Caco-2 (cell line): ENCODE data around the gene FARS2. TPM values are rescaled to one million over a fixed set of nuclear protein-coding genes. Genes with fewer than 3 reads are reported as not detected.

Source experiments
- BruUV-seq: library from RNA; stranded (reverse); fragments of 400-500 nt; replicated peaks from 2 replicates; lab custom pipeline; 2021; lab: Mats Ljungman, UMichigan
- CTCF ChIA-PET: fragments of 300-600 bp; sonication (Branson Sonifier 250); formaldehyde crosslinking; loops from one replicate; lab custom pipeline; 2022; ENCODE audit warnings: antibody characterized with exemption; lab: Charles Lee
- POLR2A ChIA-PET: fragments of 300-600 bp; sonication (Branson Sonifier 250); formaldehyde crosslinking; loops from one replicate; lab custom pipeline; 2022; ENCODE audit warnings: antibody characterized with exemption; lab: Charles Lee
- DNase-seq, 2 experiments: peaks; one replicate each; pipeline versions ENCODE4 v3.0.0 to v3.0.0-alpha.2; 2020 to 2022
- H3K27me3 ChIP-seq: replicated peaks from 2 replicates; pipeline ENCODE4 v1.6.0; 2011; ENCODE audit warnings: low read length; ENCODE audit not compliant: control insufficient read depth, insufficient read depth
- H3K36me3 ChIP-seq: 2 replicates; pipeline ENCODE4 v1.5.1; 2011; ENCODE audit warnings: low read length; ENCODE audit not compliant: control insufficient read depth, insufficient read depth
- H3K4me1 ChIP-seq: fragments of 250-450 bp; sonication (Bioruptor Pico); 2 replicates; pipeline ENCODE4 v1.5.1; 2020; ENCODE audit warnings: mild to moderate bottlenecking
- H3K4me3 ChIP-seq: 2 replicates; pipeline ENCODE4 v1.5.1; 2011; ENCODE audit warnings: low read depth, mild to moderate bottlenecking, control low read depth, low read length
- H3K9me3 ChIP-seq: fragments of 250-450 bp; sonication (Bioruptor Pico); 2 replicates; pipeline ENCODE4 v1.5.1; 2020; ENCODE audit warnings: mild to moderate bottlenecking, moderate library complexity
- H3K27ac Mint-ChIP-seq: one replicate; pipeline ENCODE4 v1.8.0; 2022; ENCODE audit warnings: mixed read lengths; ENCODE audit not compliant: unreplicated experiment
- H3K27me3 Mint-ChIP-seq: one replicate; pipeline ENCODE4 v1.8.0; 2022; ENCODE audit warnings: mixed read lengths; ENCODE audit not compliant: insufficient read depth, unreplicated experiment
- H3K36me3 Mint-ChIP-seq: one replicate; pipeline ENCODE4 v1.8.0; 2022; ENCODE audit warnings: mild to moderate bottlenecking, mixed read lengths; ENCODE audit not compliant: insufficient read depth, unreplicated experiment
- H3K4me1 Mint-ChIP-seq: one replicate; pipeline ENCODE4 v1.8.0; 2022; ENCODE audit warnings: low read depth, mixed read lengths; ENCODE audit not compliant: unreplicated experiment
- H3K4me3 Mint-ChIP-seq: one replicate; pipeline ENCODE4 v1.8.0; 2022; ENCODE audit warnings: mild to moderate bottlenecking, moderate library complexity, mixed read lengths; ENCODE audit not compliant: unreplicated experiment
- H3K9me3 Mint-ChIP-seq: one replicate; pipeline ENCODE4 v1.8.0; 2022; ENCODE audit warnings: mixed read lengths; ENCODE audit not compliant: unreplicated experiment
- CTCF ChIP-seq, 2 experiments: fragments of 200-600 bp in 1 of 2; IDR thresholded peaks; 1 replicate in 1 of 2; 2 replicates in 1 of 2; pipeline versions ENCODE4 v1.5.1 to v1.8.0; 2011 to 2022; ENCODE audit warnings: antibody characterized with exemption in 1 of 2, control low read depth in 1 of 2, inconsistent platforms in 1 of 2, low read depth in 1 of 2, low read length in 1 of 2, mild to moderate bottlenecking in 1 of 2, moderate library complexity in 1 of 2; ENCODE audit not compliant: insufficient read depth in 1 of 2, severe bottlenecking in 1 of 2, unreplicated experiment in 1 of 2
- intact Hi-C: fragments of 100-400 bp; cut with micrococcal nuclease; formaldehyde crosslinking; loops from one replicate; pipeline ENCODE4 v1.10.0; 2022; ENCODE audit not compliant: unreplicated experiment
- total RNA-seq: library from RNA; stranded (reverse); gene quantifications from 2 replicates; pipeline ENCODE4 v1.2.3, GENCODE V29; 2022

The FARS2 gene
- total RNA-seq, 1 experiment from 2014 or later: 15.4 TPM

GRCh38 chr6:5351552-5352210, 90.4 kb downstream of the FARS2 start:
- intact Hi-C loops: no loop called here
- no peaks in the 10 kb centered on the region for H3K27me3 ChIP-seq
- Mint-ChIP-seq H3K4me1 (no peaks in the 10 kb centered on the region), H3K27ac (no peak overlapping the region), H3K4me3 (no peak overlapping the region), H3K36me3 (peaks cover 6% of the 10 kb centered on the region), H3K9me3 (no peaks in the 10 kb centered on the region), H3K27me3 (no peaks in the 10 kb centered on the region)
- H3K9me3 ChIP-seq: no peaks in the 10 kb centered on the region; the same call in 1 of the 2 replicates
- no peak overlapping the region for H3K4me3 ChIP-seq
- ChIA-PET POLR2A (no interaction called here), CTCF (no interaction called here)
- no peaks in the 10 kb centered on the region for H3K4me1 ChIP-seq
- TF ChIP-seq CTCF (IDR thresholded peaks at IDR 0.05; ENCODE audit: insufficient read depth in 1 of 2, low read depth in 1 of 2, low read length in 1 of 2, severe bottlenecking in 1 of 2, unreplicated experiment in 1 of 2): no peak
- no peaks in the 10 kb centered on the region for H3K36me3 ChIP-seq
- no TSS peak for BruUV-seq
- no peak for DNase-seq

GRCh38 chr6:5353971-5354370, 92.7 kb downstream of the FARS2 start:
- DNase-seq: no peak
- no peak overlapping the region for H3K27ac Mint-ChIP-seq
- intact Hi-C loops: no loop called here
- TF ChIP-seq CTCF (IDR thresholded peaks at IDR 0.05; ENCODE audit: insufficient read depth in 1 of 2, low read depth in 1 of 2, low read length in 1 of 2, severe bottlenecking in 1 of 2, unreplicated experiment in 1 of 2): no peak
- H3K9me3 Mint-ChIP-seq: no peaks in the 10 kb centered on the region
- Histone ChIP-seq H3K4me1 (no peaks in the 10 kb centered on the region), H3K9me3 (no peaks in the 10 kb centered on the region; the same call in 1 of the 2 replicates), H3K36me3 (no peaks in the 10 kb centered on the region), H3K4me3 (no peak overlapping the region), H3K27me3 (no peaks in the 10 kb centered on the region)
- ChIA-PET CTCF (no interaction called here), POLR2A (no interaction called here)
- H3K4me1 Mint-ChIP-seq: no peaks in the 10 kb centered on the region
- H3K4me3 Mint-ChIP-seq: no peak overlapping the region
- H3K36me3 Mint-ChIP-seq: no peaks in the 10 kb centered on the region
- BruUV-seq: no TSS peak
- H3K27me3 Mint-ChIP-seq: no peaks in the 10 kb centered on the region

- BruUV-seq: no TSS peak
- Mint-ChIP-seq H3K9me3 (no peaks in the 10 kb centered on the region), H3K27me3 (no peaks in the 10 kb centered on the region), H3K4me1 (no peaks in the 10 kb centered on the region), H3K36me3 (no peaks in the 10 kb centered on the region), H3K4me3 (no peak overlapping the region), H3K27ac (no peak overlapping the region)
- Histone ChIP-seq H3K4me3 (no peak overlapping the region), H3K4me1 (no peaks in the 10 kb centered on the region), H3K9me3 (no peaks in the 10 kb centered on the region), H3K36me3 (no peaks in the 10 kb centered on the region), H3K27me3 (no peaks in the 10 kb centered on the region)
- intact Hi-C loops: no loop called here
- ChIA-PET POLR2A (no interaction called here), CTCF (no interaction called here)
- DNase-seq: no peak
- TF ChIP-seq CTCF (IDR thresholded peaks at IDR 0.05; ENCODE audit: insufficient read depth in 1 of 2, low read depth in 1 of 2, low read length in 1 of 2, severe bottlenecking in 1 of 2, unreplicated experiment in 1 of 2): no peak
Observed at GRCh38 chr6:5357486-5357885, 96.2 kb downstream of the FARS2 start.
